Measurements from ENCODE around the gene TMBIM4. TPM values are rescaled to one million over a fixed set of nuclear protein-coding genes. Genes with fewer than 3 reads are reported as not detected.

TMBIM4 gene
- total and polyA plus RNA-seq, 5 donors from 2014 or later = 51.1 to 470 (median 374) TPM

DNA sequence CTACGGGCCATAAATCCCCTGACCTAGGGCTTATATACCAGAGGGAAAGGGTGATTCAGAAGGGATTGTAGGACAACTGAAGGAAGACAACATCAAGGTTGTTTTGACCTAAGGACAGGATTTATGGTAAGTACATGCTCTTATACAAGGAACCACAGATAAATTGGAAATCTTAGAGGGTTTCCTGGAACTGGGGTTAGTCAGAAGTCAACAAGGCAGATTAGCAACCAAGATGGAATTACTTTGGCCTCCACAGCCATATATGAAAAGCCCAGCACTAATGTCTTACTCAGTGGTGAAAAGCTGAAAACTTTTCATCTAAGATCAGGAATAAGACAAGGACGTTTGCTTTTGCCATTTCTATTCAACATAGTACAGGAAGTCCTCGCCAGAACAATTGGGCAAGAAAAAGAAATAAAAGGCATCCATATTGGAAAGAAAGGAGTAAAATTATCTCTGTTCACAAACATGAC is 5.4 kb downstream of the TMBIM4 start:
- no peak for DNase-seq
- Mint-ChIP-seq H3K4me3 (peak overlapping the region; percentile 1 to 59 (median 38)), H3K4me1 (peaks cover 66 to 88% (median 74%) of the 10 kb centered on the region in 4 donors), H3K27me3 (peaks cover 4% of the 10 kb centered on the region), H3K36me3 (peaks cover 51% of the 10 kb centered on the region), H3K9me3 (peaks cover 0 to 9% (median 3%) of the 10 kb centered on the region in 7 donors), H3K27ac (peak overlapping the region in 1 of 3 donors; percentile 5)
- Histone ChIP-seq H3K27ac (ENCODE audit: insufficient read depth, low read length, poor library complexity, severe bottlenecking) (no peak overlapping the region), H3K4me3 (ENCODE audit: low read depth, low read length) (peak overlapping the region; percentile 2), H3K9me3 (ENCODE audit: control insufficient read depth in 2 of 2, low read length in 2 of 2) (peaks cover 0 to 4% of the 10 kb centered on the region in 2 experiments), H3K36me3 (ENCODE audit: control insufficient read depth, insufficient read depth, low read length) (peaks cover 28% of the 10 kb centered on the region), H3K27me3 (ENCODE audit: control insufficient read depth, insufficient read depth, low read length) (no peaks in the 10 kb centered on the region), H3K4me1 (ENCODE audit: control insufficient read depth, insufficient read depth, low read length, poor library complexity, severe bottlenecking) (peaks cover 23% of the 10 kb centered on the region)
- no peak for ATAC-seq (ENCODE audit: low read depth in 2 of 2)

DNA sequence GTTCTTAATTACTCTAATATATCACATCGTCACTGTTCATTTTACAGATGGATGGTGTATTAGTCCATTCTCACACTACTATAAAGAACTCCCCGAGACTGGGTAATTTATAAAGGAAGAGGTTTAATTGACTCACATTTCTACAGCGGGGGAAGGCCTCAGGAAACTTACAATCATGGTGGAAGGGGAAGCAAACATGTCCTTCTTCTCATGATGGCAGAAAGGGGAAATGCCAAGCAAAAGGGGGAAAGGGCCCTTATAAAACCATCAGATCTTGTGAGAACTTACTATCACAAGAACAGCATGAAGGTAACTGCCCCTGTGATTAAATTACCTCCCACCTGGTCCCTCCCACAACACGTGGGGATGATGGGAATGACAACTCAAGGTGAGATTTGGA is 6.5 kb downstream of the TMBIM4 start:
- Histone ChIP-seq H3K27ac (ENCODE audit: insufficient read depth, low read length, poor library complexity, severe bottlenecking) (no peak overlapping the region), H3K9me3 (ENCODE audit: control insufficient read depth in 2 of 2, low read length in 2 of 2) (peaks cover 0 to 4% of the 10 kb centered on the region in 2 experiments), H3K4me3 (ENCODE audit: low read depth, low read length) (no peak overlapping the region), H3K27me3 (ENCODE audit: control insufficient read depth, insufficient read depth, low read length) (no peaks in the 10 kb centered on the region), H3K4me1 (ENCODE audit: control insufficient read depth, insufficient read depth, low read length, poor library complexity, severe bottlenecking) (peaks cover 17% of the 10 kb centered on the region), H3K36me3 (ENCODE audit: control insufficient read depth, insufficient read depth, low read length) (peaks cover 34% of the 10 kb centered on the region)
- H3K9me3 Mint-ChIP-seq = peaks cover 0 to 9% (median 3%) of the 10 kb centered on the region in 7 donors
- H3K36me3 Mint-ChIP-seq = peaks cover 54% of the 10 kb centered on the region
- peaks cover 59 to 89% (median 74%) of the 10 kb centered on the region in 4 donors for H3K4me1 Mint-ChIP-seq
- peak overlapping the region in 2 of 3 donors; percentile 5 to 6 for H3K27ac Mint-ChIP-seq
- ATAC-seq (ENCODE audit: low read depth in 2 of 2) (no peak), DNase-seq (no peak)
- peak overlapping the region in 2 of 4 donors; percentile 0 to 11 for H3K4me3 Mint-ChIP-seq
- H3K27me3 Mint-ChIP-seq = no peaks in the 10 kb centered on the region

DNA sequence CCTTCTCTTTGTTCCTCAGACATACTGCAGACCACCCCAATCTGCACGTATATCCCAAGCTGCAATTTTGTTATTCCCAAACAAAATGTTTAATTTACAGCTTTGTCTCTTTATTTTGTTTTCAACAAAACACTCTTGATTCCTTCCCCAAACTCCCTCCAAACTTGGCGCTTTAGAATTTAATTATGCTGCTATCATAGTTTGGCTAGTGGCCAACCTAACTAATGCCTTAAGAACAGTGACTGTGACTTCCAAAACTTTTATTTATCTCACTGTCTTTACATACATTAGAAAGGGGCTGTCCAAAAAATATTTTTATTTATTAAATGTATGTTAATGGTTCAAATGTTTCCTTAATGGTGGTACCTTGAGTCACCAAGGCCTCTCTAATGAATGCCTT is 7.1 kb downstream of the TMBIM4 start:
- Mint-ChIP-seq H3K36me3 (peaks cover 54% of the 10 kb centered on the region), H3K9me3 (peaks cover 0 to 9% (median 3%) of the 10 kb centered on the region in 7 donors), H3K27me3 (no peaks in the 10 kb centered on the region), H3K4me1 (peaks cover 55 to 86% (median 74%) of the 10 kb centered on the region in 4 donors), H3K27ac (peak overlapping the region in 1 of 3 donors; percentile 15), H3K4me3 (peak overlapping the region in 1 of 4 donors; percentile 22)
- ATAC-seq (ENCODE audit: low read depth in 2 of 2) = no peak
- peaks cover 11% of the 10 kb centered on the region for H3K4me1 ChIP-seq (ENCODE audit: control insufficient read depth, insufficient read depth, low read length, poor library complexity, severe bottlenecking)
- no peak overlapping the region for H3K4me3 ChIP-seq (ENCODE audit: low read depth, low read length)
- peaks cover 34% of the 10 kb centered on the region for H3K36me3 ChIP-seq (ENCODE audit: control insufficient read depth, insufficient read depth, low read length)
- no peaks in the 10 kb centered on the region for H3K27me3 ChIP-seq (ENCODE audit: control insufficient read depth, insufficient read depth, low read length)
- peaks cover 0 to 4% of the 10 kb centered on the region in 2 experiments for H3K9me3 ChIP-seq (ENCODE audit: control insufficient read depth in 2 of 2, low read length in 2 of 2)
- DNase-seq = no peak
- H3K27ac ChIP-seq (ENCODE audit: insufficient read depth, low read length, poor library complexity, severe bottlenecking) = no peak overlapping the region

DNA sequence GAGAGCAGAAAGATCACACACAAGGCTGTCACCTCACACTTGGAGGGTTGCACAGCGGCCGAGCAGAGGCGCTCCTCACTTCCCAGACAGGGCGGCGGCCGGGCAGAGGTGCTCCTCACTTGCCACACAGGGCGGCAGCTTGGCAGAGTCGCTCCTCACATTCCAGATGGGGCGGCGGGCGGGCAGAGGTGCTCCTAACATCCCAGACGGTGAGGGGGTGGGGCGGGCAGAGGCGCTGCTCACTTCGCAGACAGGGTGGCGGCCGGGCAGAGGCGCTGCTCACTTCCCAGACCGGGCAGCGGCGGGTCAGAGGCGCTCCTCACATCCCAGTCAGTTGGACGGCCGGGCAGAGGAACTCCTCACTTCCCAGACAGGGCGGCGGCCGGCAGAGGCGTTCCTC is 9.1 kb downstream of the TMBIM4 start:
- Mint-ChIP-seq H3K27ac (no peak overlapping the region), H3K4me1 (peaks cover 55 to 87% (median 78%) of the 10 kb centered on the region in 4 donors), H3K27me3 (no peaks in the 10 kb centered on the region), H3K4me3 (no peak overlapping the region), H3K9me3 (peaks cover 0 to 4% (median 2%) of the 10 kb centered on the region in 7 donors), H3K36me3 (peaks cover 51% of the 10 kb centered on the region)
- no peak overlapping the region for H3K27ac ChIP-seq (ENCODE audit: insufficient read depth, low read length, poor library complexity, severe bottlenecking)
- peaks cover 7% of the 10 kb centered on the region for H3K4me1 ChIP-seq (ENCODE audit: control insufficient read depth, insufficient read depth, low read length, poor library complexity, severe bottlenecking)
- no peaks in the 10 kb centered on the region for H3K27me3 ChIP-seq (ENCODE audit: control insufficient read depth, insufficient read depth, low read length)
- no peak overlapping the region for H3K4me3 ChIP-seq (ENCODE audit: low read depth, low read length)
- no peak for ATAC-seq (ENCODE audit: low read depth in 2 of 2)
- DNase-seq = no peak
- peaks cover 0 to 4% of the 10 kb centered on the region in 2 experiments for H3K9me3 ChIP-seq (ENCODE audit: control insufficient read depth in 2 of 2, low read length in 2 of 2)
- H3K36me3 ChIP-seq (ENCODE audit: control insufficient read depth, insufficient read depth, low read length) = peaks cover 33% of the 10 kb centered on the region

DNA sequence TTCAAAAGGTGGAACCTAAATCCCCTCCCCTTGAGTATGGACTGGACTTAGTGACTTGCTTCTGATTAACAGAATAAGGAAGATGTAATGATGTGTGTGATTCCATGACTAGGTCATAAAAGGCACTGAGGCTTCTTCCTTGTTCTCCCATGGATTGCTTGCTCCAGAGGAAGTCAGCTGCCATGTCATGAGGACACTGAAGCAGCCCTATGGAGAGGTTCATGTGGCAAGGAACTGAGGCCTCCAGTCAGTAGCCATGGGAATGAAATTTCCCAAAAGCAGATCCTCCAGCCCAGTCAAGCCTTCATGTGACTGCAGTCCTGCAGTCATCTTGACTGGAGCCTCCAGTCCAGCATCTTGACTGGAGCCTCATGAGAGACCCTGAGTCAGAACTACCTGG is 10.7 kb downstream of the TMBIM4 start:
- Mint-ChIP-seq H3K36me3 (peaks cover 39% of the 10 kb centered on the region), H3K4me1 (peaks cover 52 to 88% (median 69%) of the 10 kb centered on the region in 4 donors), H3K27ac (no peak overlapping the region), H3K4me3 (no peak overlapping the region), H3K9me3 (peaks cover 0 to 3% (median 0%) of the 10 kb centered on the region in 7 donors), H3K27me3 (no peaks in the 10 kb centered on the region)
- H3K36me3 ChIP-seq (ENCODE audit: control insufficient read depth, insufficient read depth, low read length) = peaks cover 28% of the 10 kb centered on the region
- no peak for DNase-seq
- no peaks in the 10 kb centered on the region for H3K9me3 ChIP-seq (ENCODE audit: control insufficient read depth in 2 of 2, low read length in 2 of 2)
- no peak for ATAC-seq (ENCODE audit: low read depth in 2 of 2)
- peaks cover 3% of the 10 kb centered on the region for H3K4me1 ChIP-seq (ENCODE audit: control insufficient read depth, insufficient read depth, low read length, poor library complexity, severe bottlenecking)
- H3K27me3 ChIP-seq (ENCODE audit: control insufficient read depth, insufficient read depth, low read length) = no peaks in the 10 kb centered on the region
- H3K4me3 ChIP-seq (ENCODE audit: low read depth, low read length) = no peak overlapping the region
- H3K27ac ChIP-seq (ENCODE audit: insufficient read depth, low read length, poor library complexity, severe bottlenecking) = no peak overlapping the region

DNA sequence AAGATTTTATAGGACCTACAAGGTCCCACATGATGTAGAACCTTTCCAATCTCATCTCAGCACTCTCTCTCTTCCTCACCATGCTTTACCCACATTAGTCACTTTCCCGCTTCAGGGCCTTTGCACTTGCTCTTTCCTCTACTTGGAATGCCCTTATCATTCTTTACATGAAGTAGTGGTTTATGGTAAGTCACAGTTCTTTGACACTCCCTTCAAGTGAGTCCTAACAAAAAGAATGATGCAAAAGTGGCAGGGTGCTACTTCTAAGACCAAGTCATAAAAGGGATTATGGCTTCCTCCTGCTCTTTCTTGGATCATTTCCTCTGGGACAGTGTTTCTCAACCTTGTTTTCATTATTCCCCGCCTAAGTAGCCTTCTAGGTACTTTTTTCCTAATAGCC is 13.1 kb downstream of the TMBIM4 start:
- ATAC-seq (ENCODE audit: low read depth in 2 of 2) (no peak), DNase-seq (no peak)
- no peaks in the 10 kb centered on the region for H3K9me3 ChIP-seq (ENCODE audit: control insufficient read depth in 2 of 2, low read length in 2 of 2)
- H3K36me3 Mint-ChIP-seq = peaks cover 29% of the 10 kb centered on the region
- no peaks in the 10 kb centered on the region for H3K27me3 ChIP-seq (ENCODE audit: control insufficient read depth, insufficient read depth, low read length)
- no peaks in the 10 kb centered on the region for H3K4me1 ChIP-seq (ENCODE audit: control insufficient read depth, insufficient read depth, low read length, poor library complexity, severe bottlenecking)
- H3K4me3 Mint-ChIP-seq = no peak overlapping the region
- peaks cover 0 to 3% (median 0%) of the 10 kb centered on the region in 7 donors for H3K9me3 Mint-ChIP-seq
- H3K27me3 Mint-ChIP-seq = no peaks in the 10 kb centered on the region
- H3K4me3 ChIP-seq (ENCODE audit: low read depth, low read length) = no peak overlapping the region
- H3K36me3 ChIP-seq (ENCODE audit: control insufficient read depth, insufficient read depth, low read length) = peaks cover 39% of the 10 kb centered on the region
- H3K27ac Mint-ChIP-seq = peak overlapping the region in 1 of 3 donors; percentile 68
- peaks cover 39 to 70% (median 51%) of the 10 kb centered on the region in 4 donors for H3K4me1 Mint-ChIP-seq
- no peak overlapping the region for H3K27ac ChIP-seq (ENCODE audit: insufficient read depth, low read length, poor library complexity, severe bottlenecking)

DNA sequence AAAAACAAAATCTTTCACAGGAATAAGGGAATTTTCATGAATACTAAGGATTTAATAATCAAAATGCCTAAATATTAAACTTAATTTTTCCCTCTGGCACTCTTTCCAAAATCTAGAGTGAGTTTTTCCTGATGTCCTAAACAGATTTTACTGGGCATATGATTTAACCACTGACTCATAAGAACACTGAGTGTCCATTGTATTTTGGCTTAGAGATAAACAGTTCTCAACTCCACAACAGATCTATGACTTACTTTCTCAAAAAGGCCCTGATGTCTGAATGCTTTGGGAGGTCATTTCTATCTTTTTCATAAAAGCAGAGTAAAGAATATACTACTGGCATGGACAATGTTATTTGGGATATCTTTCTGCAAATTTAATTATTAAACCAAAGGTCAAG is 15.0 kb downstream of the TMBIM4 start:
- H3K27ac Mint-ChIP-seq = peak overlapping the region in 1 of 3 donors; percentile 6
- no peak overlapping the region for H3K27ac ChIP-seq (ENCODE audit: insufficient read depth, low read length, poor library complexity, severe bottlenecking)
- ATAC-seq (ENCODE audit: low read depth in 2 of 2) (no peak), DNase-seq (no peak)
- peaks cover 41% of the 10 kb centered on the region for H3K36me3 ChIP-seq (ENCODE audit: control insufficient read depth, insufficient read depth, low read length)
- H3K36me3 Mint-ChIP-seq = peaks cover 24% of the 10 kb centered on the region
- H3K27me3 Mint-ChIP-seq = no peaks in the 10 kb centered on the region
- H3K9me3 ChIP-seq (ENCODE audit: control insufficient read depth in 2 of 2, low read length in 2 of 2) = no peaks in the 10 kb centered on the region
- H3K4me1 ChIP-seq (ENCODE audit: control insufficient read depth, insufficient read depth, low read length, poor library complexity, severe bottlenecking) = no peaks in the 10 kb centered on the region
- no peak overlapping the region for H3K4me3 Mint-ChIP-seq
- H3K27me3 ChIP-seq (ENCODE audit: control insufficient read depth, insufficient read depth, low read length) = no peaks in the 10 kb centered on the region
- H3K4me1 Mint-ChIP-seq = peaks cover 29 to 61% (median 40%) of the 10 kb centered on the region in 4 donors
- H3K9me3 Mint-ChIP-seq = peaks cover 0 to 2% (median 0%) of the 10 kb centered on the region in 7 donors
- no peak overlapping the region for H3K4me3 ChIP-seq (ENCODE audit: low read depth, low read length)

DNA sequence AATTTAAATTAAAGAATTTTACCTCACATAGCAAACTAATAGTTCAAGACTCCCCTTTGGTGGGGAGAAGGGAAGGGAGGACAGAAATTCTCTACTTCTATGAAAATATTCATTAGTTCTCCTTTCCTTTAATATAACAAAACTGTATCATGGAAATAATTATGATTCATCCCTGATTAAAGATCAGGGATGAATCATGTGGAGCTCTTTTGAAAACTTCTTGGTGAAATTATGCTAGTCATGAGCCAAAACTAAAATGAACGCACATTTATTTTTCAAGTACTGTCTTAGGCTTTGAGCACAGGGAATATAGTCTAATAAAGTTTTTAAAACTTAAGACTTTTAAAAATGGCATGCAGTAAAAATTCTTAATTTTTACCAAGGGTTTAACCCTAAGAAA is 17.1 kb downstream of the TMBIM4 start:
- H3K4me1 ChIP-seq (ENCODE audit: control insufficient read depth, insufficient read depth, low read length, poor library complexity, severe bottlenecking) = no peaks in the 10 kb centered on the region
- DNase-seq (no peak), ATAC-seq (ENCODE audit: low read depth in 2 of 2) (no peak)
- Mint-ChIP-seq H3K9me3 (no peaks in the 10 kb centered on the region), H3K27me3 (no peaks in the 10 kb centered on the region), H3K4me3 (no peak overlapping the region), H3K4me1 (peaks cover 21 to 44% (median 33%) of the 10 kb centered on the region in 4 donors), H3K27ac (no peak overlapping the region), H3K36me3 (peaks cover 25% of the 10 kb centered on the region)
- no peak overlapping the region for H3K4me3 ChIP-seq (ENCODE audit: low read depth, low read length)
- H3K36me3 ChIP-seq (ENCODE audit: control insufficient read depth, insufficient read depth, low read length) = peaks cover 44% of the 10 kb centered on the region
- H3K27me3 ChIP-seq (ENCODE audit: control insufficient read depth, insufficient read depth, low read length) = no peaks in the 10 kb centered on the region
- H3K9me3 ChIP-seq (ENCODE audit: control insufficient read depth in 2 of 2, low read length in 2 of 2) = no peaks in the 10 kb centered on the region
- no peak overlapping the region for H3K27ac ChIP-seq (ENCODE audit: insufficient read depth, low read length, poor library complexity, severe bottlenecking)

All from CD4-positive, CD25-positive, alpha-beta regulatory T cell (primary cell).